Middle frontal gyrus (tissue), 1 donor: ENCODE data around the gene PRKCB.
A peak's percentile ranks its signal among the peaks of the same experiment; 100 is the strongest.

ENCODE experiments used
- DNase-seq: peaks from one replicate; pipeline ENCODE4 v3.0.0-alpha.2; 2015; ENCODE audit warnings: low spot score; ENCODE audit errors: extremely low spot score

PRKCB gene

GRCh38 chr16:24152826-24153225, 317.0 kb downstream of the PRKCB start:
- DNase-seq = no peak

- no peak for DNase-seq
Observed at GRCh38 chr16:24156777-24157176, 321.0 kb downstream of the PRKCB start.

- no peak for DNase-seq
Observed at GRCh38 chr16:24163935-24164334, 328.2 kb downstream of the PRKCB start.

GRCh38 chr16:24164416-24164815, 328.6 kb downstream of the PRKCB start:
- peak; percentile 49 for DNase-seq

- DNase-seq = no peak
Observed at GRCh38 chr16:24165273-24165672, 329.5 kb downstream of the PRKCB start.

- no peak for DNase-seq
Observed at GRCh38 chr16:24166661-24167528, 331.1 kb downstream of the PRKCB start.

- DNase-seq = no peak
Observed at GRCh38 chr16:24168856-24169255, 333.1 kb downstream of the PRKCB start.

GRCh38 chr16:24170407-24170806, 334.6 kb downstream of the PRKCB start:
- DNase-seq = no peak

- DNase-seq = peak; percentile 32
Observed at GRCh38 chr16:24174504-24174903, 338.7 kb downstream of the PRKCB start.

- no peak for DNase-seq
Observed at GRCh38 chr16:24174957-24175356, 339.2 kb downstream of the PRKCB start.

- DNase-seq = no peak
Observed at GRCh38 chr16:24178496-24178895, 342.7 kb downstream of the PRKCB start.

GRCh38 chr16:24180451-24180850, 344.7 kb downstream of the PRKCB start:
- no peak for DNase-seq

- DNase-seq = no peak
Observed at GRCh38 chr16:24188021-24188542, 352.3 kb downstream of the PRKCB start.

- DNase-seq = no peak
Observed at GRCh38 chr16:24188751-24189318, 353.1 kb downstream of the PRKCB start.

GRCh38 chr16:24189941-24190340, 354.2 kb downstream of the PRKCB start:
- no peak for DNase-seq

GRCh38 chr16:24191876-24192402, 356.2 kb downstream of the PRKCB start:
- no peak for DNase-seq

GRCh38 chr16:24195221-24195620, 359.4 kb downstream of the PRKCB start:
- no peak for DNase-seq

- DNase-seq = no peak
Observed at GRCh38 chr16:24198807-24199533, 363.2 kb downstream of the PRKCB start.

GRCh38 chr16:24203675-24204074, 367.9 kb downstream of the PRKCB start:
- DNase-seq = no peak

GRCh38 chr16:24204150-24204665, 368.4 kb downstream of the PRKCB start:
- no peak for DNase-seq

GRCh38 chr16:24206926-24207325, 371.1 kb downstream of the PRKCB start:
- no peak for DNase-seq
